ENCODE data around the gene PNPLA7.

The PNPLA7 gene

DNA sequence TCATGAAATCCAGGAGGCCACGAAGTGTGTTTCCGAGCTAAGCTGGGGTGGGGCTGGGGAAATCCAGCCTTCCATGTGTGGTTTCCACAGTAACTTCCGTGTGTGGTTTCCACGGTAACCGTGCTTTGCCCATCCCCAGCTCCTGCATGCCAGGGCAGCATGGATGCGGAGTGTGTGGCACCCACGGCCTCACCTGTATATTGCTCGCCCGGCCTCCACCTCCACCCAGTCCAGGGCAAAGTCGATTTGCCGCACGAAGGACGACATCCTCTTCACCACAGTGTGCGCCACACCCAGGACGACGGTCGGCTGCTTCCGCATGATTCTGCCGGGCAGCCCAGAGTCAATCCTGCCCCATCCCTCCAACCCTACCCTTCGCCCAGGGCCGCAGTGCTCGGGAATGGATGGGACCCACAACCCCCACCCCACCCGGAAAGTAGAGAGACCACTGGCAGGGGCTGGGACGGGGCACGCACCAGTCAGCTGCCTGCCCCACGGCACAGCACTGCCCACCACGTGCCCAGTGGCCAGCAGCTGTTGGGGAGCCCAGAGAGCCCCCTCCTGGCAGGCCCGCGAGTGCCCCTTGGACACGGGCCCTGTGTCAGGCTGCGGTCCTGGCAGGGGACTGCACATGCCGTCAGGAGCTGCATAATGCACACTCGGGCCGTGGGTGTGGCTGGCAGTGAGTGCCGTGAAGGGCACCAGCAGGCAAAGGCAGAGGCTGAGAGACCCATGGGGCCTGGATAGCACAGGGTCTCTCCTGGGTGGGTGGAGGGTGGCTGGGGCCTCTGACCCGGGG lies 52.1 kb downstream of the PNPLA7 start:
- in situ Hi-C loops (cut with HindIII; ENCODE audit: low sequenced_read_pairs) = no loop called here

DNA sequence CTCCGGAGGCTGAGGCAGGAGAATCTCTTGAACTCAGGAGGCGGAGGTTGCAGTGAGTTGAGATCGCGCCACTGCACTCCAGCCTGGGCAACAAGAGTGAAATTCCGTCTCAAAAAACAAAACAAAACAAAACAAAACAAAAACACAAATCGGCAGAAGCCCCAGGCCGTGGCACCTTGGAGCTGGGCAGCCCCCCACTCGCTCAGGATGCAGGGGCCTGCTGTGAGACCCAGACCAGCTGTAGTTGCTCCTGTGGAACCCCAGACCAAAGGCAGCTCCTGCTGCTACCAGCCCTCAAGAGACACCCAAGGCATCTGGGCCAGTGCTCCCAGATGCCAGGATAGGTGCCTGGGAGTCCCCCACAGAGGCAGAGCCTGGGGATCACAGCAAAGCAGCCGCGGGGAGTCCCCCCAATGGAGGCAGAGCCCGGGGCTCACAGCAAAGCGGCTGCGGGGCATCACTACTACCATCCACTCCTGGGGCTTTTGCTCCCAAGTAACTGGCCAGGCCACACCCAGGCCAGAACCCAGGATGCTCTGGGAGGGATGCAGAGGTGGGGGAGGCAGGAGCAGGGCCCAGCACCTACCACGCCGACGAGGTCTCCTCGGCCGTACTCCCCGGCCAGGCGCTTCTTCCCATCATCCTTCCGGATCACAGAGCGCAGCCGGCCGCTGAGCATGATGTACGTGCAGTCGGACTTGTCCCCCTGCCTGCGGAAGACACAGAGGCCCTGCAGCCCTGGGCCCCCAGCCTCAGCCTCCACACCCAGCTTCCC lies 53.4 kb downstream of the PNPLA7 start:
- in situ Hi-C loops (cut with HindIII; ENCODE audit: low sequenced_read_pairs) = no loop called here

DNA sequence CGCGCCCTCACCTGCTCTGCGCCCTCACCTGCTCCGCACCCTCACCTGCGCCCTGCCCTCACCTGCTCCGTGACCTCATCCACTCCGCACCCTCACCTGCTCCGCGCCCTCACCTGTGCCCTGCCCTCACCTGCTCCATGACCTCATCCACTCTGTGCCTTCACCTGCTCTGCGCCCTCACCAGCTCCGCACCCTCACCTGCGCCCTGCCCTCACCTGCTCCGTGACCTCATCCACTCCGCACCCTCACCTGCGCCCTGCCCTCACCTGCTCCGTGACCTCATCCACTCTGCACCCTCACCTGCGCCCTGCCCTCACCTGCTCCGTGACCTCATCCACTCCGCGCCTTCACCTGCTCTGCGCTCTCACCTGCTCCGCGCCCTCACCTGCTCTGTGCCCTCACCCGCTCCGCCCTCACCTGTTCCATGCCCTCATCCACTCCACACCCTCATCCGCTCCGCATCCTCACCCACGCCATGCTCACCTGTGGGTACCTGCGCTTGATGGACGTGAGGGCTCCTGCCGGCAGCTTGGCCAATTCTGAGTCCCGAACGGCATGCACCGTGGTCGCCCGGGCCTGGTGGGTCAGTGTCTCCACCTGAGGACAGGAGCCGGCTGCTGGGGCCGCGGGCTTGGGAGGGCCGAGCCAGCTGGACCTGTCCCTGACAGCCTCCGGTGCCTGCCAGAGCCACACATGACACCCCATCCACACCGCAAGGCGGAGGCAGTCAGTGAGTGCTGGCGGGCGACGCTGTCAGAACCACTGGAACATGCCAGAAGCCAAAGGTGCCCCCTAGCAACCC lies 55.5 kb downstream of the PNPLA7 start:
- in situ Hi-C loops (cut with HindIII; ENCODE audit: low sequenced_read_pairs) = no loop called here

DNA sequence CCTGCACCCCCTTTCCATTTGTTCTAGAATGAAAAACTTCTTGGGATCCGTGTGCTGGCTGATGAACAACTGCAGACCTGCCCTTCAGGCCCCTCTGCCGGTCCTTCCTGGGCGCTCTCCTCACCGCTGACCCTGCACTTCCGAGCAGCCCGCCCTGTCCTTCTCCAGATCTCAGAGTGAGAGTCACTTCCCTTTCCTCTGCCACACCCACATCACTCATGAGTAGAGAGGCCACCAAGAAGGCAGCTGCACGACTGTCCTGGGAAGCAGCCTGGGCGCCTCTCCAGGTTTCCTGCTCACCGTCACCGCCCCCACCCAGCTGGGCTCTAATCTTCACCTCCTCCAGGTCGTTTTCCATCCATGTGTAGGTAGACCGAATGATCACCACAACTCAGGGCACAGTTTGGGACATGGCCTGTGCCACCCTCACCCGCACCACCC lies 56.1 kb downstream of the PNPLA7 start:
- in situ Hi-C loops (cut with HindIII; ENCODE audit: low sequenced_read_pairs) = no loop called here

DNA sequence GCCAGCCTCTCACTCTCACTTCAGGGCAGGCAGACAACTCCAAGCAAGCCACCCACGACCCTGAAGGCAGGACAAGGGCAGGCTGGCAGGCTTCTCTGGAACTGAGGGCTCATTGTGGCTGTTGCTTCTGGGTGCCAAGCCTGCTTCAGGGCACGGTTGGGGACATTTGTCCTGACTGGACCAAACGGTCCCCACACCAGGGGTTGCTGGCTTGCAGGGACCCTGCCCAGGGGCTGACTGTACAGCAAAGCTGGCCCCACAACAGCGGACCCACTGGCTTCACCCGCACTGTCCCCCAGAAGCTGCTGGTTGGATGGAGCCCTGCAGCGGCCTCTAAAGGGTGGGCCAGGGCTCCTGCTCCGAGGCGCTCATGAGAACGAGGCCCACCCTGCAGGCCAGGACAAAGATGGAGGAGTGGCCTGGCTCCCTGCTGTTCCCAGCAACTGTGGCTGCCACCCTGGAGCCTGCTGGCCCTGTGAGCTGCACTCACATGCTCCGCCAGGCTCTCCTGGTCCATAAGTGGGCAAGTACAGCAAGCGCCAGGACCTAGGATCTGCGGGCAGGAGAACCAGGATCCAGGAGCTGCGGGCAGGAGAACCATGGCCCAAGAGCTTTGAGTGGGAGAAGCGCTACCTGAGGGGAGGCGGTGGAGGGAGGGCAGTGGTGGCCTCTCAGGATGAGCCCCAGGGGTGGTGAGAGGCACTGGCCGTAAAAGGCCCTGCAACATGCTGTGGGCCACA lies 56.7 kb downstream of the PNPLA7 start:
- in situ Hi-C loops (cut with HindIII; ENCODE audit: low sequenced_read_pairs) = no loop called here

DNA sequence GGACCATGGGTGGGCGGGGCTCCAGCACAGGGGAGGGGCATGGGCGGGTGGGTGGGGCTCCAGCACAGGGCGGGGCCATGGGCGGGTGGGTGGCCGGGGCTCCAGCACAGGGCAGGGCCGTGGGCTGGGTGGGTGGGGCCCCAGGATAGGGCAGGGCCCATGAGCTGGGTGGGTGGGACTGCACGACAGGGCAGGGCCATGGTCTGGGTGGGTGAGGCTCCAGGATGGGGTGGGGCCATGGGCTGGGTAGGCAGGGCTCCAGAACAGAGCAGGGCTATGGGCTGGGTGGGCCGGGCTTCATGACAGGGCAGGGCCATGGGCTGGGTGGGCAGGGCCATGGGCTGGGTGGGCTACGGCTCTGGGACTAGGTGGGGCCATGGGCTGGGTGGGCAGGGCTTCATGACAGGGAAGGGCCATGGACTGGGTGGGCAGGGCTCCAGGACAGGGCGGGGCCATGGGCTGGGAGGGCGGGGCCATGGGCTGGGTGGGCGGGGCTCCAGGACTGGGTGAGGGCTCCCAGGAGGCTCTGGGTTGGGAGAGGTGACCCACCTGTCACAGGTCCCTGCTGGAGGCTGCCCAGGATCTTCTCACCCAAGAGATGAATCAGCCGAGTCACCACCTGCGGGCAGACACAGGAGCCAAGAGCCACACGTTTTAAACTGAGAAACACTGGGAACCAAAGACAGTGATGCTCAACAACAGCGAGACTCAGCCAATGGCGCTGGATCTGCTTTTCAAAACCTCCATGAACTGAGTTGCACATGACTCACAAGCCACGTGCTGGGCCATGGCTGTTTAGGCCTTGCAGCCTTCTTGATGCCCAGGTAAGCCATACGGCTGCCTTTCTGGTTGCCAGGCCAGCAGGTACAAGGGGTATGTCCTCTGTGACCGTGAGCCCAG lies 57.5 kb downstream of the PNPLA7 start:
- in situ Hi-C loops (cut with HindIII; ENCODE audit: low sequenced_read_pairs) = no loop called here

DNA sequence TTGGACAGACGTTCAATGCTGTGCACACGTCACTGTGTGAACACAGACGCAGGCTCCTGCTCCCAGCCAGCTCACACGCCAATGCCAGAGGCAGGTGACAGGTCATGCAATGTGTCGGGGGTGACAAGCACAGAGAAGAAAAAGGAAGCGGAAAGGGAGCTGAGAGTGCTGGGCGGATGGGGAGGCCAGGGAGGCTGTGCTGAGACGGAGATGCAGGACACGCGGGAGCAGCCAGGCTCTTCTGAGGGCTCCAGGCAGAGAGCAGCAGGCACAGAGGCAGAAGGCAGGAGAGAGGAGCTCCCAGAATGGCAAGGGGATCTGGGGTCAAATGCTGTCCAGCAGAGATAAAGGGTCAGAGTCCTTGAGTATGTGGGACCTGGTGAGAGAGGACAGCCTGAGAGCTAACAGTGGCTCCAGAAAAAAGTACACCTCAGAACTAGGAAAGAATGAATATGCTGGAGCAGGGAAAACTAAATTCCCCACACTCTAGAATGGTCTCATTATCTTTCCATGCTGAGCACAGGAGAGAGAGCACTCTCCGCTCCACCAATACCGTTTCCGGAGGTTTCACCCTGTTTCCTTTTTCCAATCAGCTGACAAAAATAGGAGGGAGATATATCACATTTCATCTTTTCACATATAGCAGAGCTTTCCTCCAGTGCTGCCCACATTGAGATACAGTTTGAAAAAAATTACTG lies 58.3 kb downstream of the PNPLA7 start:
- in situ Hi-C loops (cut with HindIII; ENCODE audit: low sequenced_read_pairs) = no loop called here

DNA sequence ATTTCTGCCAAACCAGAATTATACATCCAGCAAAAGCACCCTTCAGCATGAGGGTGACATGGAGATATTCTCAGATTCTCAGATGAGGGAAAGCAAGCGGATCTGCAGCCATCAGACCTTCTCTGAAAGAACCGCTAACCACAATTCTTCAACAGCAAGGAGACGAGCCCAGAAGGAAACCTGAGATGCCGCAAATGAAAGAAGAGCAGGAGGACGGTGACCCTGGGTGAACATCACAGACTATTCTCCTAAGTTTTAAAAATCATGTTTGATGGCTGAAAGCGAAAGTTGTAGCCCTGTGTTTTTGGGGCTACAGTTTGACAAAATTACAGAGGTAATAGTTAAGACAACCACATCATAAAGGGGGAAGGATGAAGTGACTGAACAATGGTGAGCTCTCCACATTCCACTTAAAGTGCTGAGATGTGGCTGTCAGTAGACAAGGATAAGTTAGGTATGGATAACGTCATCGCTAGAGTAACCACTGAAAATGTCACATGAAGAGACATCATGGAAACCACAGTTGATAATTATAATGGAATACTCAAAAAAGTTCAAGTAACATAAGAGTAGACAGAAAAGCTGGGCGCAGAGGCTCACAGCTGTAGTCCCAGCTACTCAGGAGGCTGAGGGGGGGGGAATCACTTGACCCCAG lies 59.5 kb downstream of the PNPLA7 start:
- in situ Hi-C loops (cut with HindIII; ENCODE audit: low sequenced_read_pairs) = no loop called here

DNA sequence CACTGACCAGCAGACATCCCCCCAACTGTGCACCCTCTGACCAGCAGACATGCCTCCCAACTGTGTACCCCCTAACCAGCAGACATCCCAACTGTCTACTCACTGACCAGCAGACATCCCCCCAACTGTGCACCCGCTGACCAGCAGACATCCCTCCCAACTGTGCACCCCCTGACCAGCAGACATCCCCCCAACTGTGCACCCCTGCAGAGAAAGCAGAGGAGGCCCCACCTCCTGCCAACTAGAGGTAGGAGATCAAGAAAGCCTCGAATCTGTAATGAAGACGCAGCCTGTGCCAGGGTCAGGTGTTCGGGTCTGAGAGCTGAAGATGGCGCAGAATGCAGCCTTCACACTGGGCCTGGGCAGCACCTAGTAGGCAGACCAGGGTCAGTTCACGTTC lies 61.3 kb downstream of the PNPLA7 start:
- in situ Hi-C loops (cut with HindIII; ENCODE audit: low sequenced_read_pairs) = no loop called here

DNA sequence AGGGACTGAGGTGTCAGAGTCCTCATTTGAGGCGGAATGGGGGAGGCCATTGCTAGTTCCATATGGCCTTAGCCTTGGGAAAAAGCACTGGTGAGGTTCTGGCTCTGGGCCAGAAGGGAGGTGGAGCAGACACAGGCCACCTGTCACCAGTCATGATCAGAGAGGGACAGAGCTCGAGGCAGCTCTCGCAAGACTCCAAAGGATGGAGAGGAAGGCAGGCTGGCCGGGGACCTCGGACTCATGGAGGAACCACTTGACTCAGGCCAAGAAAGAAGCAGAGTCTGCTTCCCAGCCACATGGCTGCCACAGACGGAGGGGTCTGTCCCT lies 61.9 kb downstream of the PNPLA7 start:
- in situ Hi-C loops (cut with HindIII; ENCODE audit: low sequenced_read_pairs) = no loop called here

DNA sequence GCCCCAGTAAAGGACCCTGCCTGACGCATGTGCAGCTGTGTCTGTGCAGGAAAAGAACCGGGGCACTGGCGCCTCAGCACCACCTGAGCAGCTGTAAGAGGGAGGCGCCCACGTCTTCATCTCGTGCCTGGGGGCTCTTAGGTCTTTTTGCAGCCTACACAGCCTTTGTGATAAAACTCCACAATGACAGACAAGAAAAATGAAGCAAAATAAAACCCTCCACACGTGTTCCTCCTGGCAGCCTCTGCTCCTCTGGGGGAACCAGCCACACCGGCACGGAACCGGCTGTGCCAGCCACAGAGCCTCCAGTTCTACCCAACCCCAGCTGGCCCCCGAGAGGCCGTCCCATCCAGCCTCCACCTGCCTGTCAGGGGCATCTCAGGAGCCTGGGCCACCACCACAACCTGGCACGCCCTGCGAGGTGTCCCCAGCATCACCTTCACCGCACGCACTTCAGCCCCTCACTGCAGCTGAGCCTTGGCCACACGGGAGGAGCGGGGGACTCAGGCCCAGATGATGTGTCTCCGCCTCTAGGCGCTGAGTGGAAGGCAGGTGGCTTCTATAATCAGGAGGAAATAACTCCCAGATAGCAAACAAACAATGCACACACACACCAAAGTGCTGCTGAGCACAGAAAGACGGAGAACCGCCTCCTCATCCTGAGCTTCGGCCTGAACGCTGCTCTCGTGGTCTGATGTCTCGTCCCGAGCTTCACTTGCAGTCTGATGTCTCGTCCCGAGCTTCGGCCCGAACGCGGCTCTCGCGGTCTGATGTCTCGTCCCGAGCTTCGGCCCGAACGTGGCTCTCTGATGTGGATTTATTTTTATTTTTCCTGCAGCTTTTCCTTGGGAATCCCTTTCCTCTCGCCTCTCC lies 62.5 kb downstream of the PNPLA7 start:
- in situ Hi-C loops (cut with HindIII; ENCODE audit: low sequenced_read_pairs) = no loop called here

DNA sequence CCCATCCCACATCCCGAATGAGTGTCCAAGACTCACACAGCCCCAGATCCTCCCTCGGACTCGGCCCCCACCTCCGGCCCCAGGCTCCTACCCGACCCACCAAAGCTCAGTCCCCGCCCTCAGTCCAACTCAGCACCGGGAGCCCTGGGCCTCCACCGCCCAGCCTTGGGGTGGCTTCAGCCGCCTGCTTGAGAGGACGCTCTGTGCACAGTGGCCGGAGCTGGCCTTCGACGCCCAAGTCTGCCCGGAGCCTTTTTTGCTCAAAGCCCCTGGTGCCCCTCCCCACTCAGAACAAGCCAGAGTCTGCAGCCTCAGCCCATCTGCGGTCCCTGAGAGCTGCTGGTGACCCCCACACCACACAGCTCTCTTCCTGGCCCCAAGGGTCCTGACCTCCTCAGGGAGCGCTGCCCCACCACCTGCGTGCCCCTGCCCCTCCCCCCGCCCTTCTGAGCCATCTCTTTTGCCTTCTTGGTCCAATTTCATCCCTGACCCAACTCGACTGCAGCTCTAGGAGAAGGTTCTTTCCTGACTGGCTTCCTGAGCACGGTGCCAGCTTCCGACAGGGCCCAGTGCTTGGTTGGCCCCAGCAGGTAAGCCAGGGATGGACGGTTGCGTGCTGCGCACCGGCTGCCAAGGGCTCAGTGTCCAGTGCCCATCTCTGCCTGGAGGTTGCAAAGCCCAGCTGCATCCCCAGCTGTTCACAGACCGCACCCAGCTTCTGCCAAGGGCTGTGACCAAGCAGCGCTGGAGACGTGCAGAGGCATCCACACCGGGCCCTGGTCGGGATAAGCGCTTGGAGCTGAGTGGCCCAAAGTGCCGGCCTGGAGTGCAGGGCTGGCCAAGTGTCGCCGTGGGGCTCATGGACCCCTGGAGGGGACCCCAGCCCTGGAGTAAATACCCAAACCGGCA lies 63.4 kb downstream of the PNPLA7 start:
- in situ Hi-C loops (cut with HindIII; ENCODE audit: low sequenced_read_pairs) = no loop called here

DNA sequence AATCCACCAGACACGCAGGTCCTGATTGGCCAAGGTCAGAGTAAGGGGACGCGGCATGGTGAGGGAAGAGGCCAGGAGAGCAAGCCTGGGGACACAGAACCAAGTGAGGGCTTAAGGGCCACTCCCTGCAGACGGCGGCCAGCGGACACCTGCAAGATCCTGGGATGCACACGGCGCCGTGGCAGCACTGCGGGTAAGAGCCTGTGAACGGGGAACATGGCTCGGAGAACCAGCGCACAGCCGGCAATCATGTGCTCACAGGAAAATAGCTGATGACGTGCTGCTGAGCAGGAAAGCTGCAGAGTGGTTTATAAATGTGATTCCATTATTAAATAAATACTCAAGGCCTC lies 64.1 kb downstream of the PNPLA7 start:
- in situ Hi-C loops (cut with HindIII; ENCODE audit: low sequenced_read_pairs) = no loop called here

DNA sequence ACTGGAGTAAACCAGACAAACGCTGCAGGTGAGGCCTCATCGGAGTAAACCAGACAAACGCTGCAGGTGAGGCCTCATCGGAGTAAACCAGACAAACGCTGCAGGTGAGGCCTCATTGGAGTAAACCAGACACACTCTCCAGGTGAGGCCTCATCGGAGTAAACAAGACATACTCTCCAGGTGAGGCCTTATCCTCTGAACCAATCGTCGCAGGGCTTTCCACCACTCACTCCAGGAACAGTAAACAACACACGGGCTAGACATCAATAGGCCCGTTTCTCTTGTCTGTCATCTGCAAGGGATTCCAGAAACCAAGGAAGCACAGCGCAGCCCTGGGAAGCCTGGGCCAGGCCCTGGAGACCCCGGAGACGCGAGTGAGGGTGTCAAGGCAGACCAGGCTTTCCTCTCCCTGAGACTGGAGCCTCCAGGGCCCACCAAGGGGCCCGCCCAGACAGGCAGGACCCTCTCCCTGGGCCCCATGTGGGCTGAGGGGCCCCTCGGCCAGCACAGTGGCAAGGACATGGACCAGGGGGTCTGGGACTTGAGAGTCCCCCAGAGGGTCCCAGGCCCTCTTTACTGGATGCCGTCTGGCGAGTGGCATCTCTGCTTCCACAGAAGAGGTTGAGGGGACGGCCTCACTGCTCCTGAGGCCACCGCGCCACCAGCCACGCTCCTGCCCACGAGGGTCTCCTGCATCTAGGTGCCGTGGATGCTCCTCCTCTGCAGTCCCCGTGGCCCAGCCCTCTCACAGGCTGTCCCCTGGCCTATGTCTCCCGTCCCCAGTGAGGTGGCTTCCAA lies 64.7 kb downstream of the PNPLA7 start:
- in situ Hi-C loops (cut with HindIII; ENCODE audit: low sequenced_read_pairs) = no loop called here

DNA sequence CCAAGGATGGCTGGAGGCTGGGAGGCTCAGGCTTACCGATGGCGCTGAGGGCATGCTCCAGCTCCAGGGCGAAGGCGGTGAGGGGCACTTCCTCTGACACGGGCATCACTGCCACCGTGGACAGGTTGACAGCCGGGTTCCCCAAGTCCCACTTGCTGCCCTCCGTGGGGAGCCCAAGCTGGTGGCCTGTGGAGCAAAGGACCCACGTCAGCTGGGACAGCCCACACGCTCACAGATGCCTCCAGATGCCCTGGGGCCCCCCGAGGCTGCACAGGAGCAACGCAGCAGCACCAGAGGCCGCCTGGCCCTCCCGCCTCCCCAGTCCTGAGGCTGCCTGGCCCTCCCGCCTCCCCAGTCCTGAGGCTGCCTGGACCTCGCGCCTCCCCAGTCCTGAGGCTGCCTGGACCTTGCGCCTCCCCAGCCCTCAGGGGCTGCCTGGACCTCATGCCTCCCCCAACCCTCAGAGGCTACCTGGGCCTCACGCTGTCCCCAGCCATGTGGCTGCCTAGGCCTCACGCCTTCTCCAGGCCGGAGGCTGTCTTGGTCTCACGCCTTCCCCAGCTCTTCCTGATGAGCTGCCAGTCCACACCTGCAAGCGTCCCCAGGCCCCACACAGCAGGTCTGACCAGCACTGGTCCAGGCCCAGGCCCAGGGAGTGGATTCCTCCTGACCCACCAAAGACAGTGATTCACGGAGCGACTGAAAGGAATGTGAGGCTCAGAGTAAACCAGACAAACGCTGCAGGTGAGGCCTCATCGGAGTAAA lies 65.5 kb downstream of the PNPLA7 start:
- in situ Hi-C loops (cut with HindIII; ENCODE audit: low sequenced_read_pairs) = no loop called here
